Tongue (tissue), 2 donors: ENCODE data around the gene DEFB113. TPM values are rescaled to one million over a fixed set of nuclear protein-coding genes. Genes with fewer than 3 reads are reported as not detected.
"Not testable (repeated sequence)": the region's sequence is repeated elsewhere in the genome, so short reads cannot be mapped to it uniquely, and the experiment has no call there.

Source experiments
- DNase-seq: peaks from one replicate; pipeline ENCODE4 v3.0.0-alpha.2; 2015
- total RNA-seq: library from RNA; depleted of rRNA; stranded (reverse); fragments of >200 nt; gene quantifications from one replicate; pipeline ENCODE4 v1.2.3, GENCODE V29; 2014

Gene DEFB113
- total RNA-seq: not detected

GRCh38 chr6:49969605-49970004, at the start of gene DEFB113:
Gene DEFB113, minus strand, starts transcription at chr6:49969625. Its CDS starts 0 bp downstream, at chr6:49969625.
- no peak for DNase-seq

- DNase-seq: no peak
Measured at GRCh38 chr6:50007819-50008218, 38.4 kb upstream of the DEFB113 start.

- no peak for DNase-seq
Measured at GRCh38 chr6:50003139-50003538, 33.7 kb upstream of the DEFB113 start.

- no peak for DNase-seq
Measured at GRCh38 chr6:49995278-49995677, 25.9 kb upstream of the DEFB113 start.

GRCh38 chr6:49988900-49989299, 19.5 kb upstream of the DEFB113 start:
- DNase-seq: no peak

GRCh38 chr6:49987749-49988148, 18.3 kb upstream of the DEFB113 start:
- DNase-seq: no peak

GRCh38 chr6:49986551-49986950, 17.1 kb upstream of the DEFB113 start:
- DNase-seq: no peak

GRCh38 chr6:49982046-49982445, 12.6 kb upstream of the DEFB113 start:
- DNase-seq: peak; percentile 5

GRCh38 chr6:49980898-49981297, 11.5 kb upstream of the DEFB113 start:
- no peak for DNase-seq

- no peak for DNase-seq
Measured at GRCh38 chr6:49979584-49979983, 10.2 kb upstream of the DEFB113 start.

GRCh38 chr6:49978332-49979226, 9.2 kb upstream of the DEFB113 start:
- no peak for DNase-seq

- DNase-seq: no peak
Measured at GRCh38 chr6:49966823-49967222, 2.6 kb downstream of the DEFB113 start.

GRCh38 chr6:49966334-49966733, 3.1 kb downstream of the DEFB113 start:
- DNase-seq: no peak

GRCh38 chr6:49964064-49964463, 5.4 kb downstream of the DEFB113 start, which contains the start of gene DEFB114:
Gene DEFB114, minus strand, starts transcription at chr6:49964164. Its CDS starts 59 bp downstream, at chr6:49964105.
- DNase-seq: no peak

- no peak for DNase-seq
Measured at GRCh38 chr6:49958180-49958579, 11.2 kb downstream of the DEFB113 start.

GRCh38 chr6:49955847-49956246, 13.6 kb downstream of the DEFB113 start:
- DNase-seq: no peak

- no peak for DNase-seq
Measured at GRCh38 chr6:49951926-49952325, 17.5 kb downstream of the DEFB113 start.

GRCh38 chr6:49950415-49950751, 19.0 kb downstream of the DEFB113 start:
- no peak for DNase-seq

- DNase-seq: no peak
Measured at GRCh38 chr6:49949062-49949461, 20.4 kb downstream of the DEFB113 start.

- no peak for DNase-seq
Measured at GRCh38 chr6:49946835-49947234, 22.6 kb downstream of the DEFB113 start.

- not testable (repeated sequence) for DNase-seq
Measured at GRCh38 chr6:49944068-49944467, 25.4 kb downstream of the DEFB113 start.

- no peak for DNase-seq
Measured at GRCh38 chr6:49939993-49940498, 29.4 kb downstream of the DEFB113 start.

- DNase-seq: no peak
Measured at GRCh38 chr6:49937811-49938210, 31.6 kb downstream of the DEFB113 start.

GRCh38 chr6:49937017-49937416, 32.4 kb downstream of the DEFB113 start:
- no peak for DNase-seq
